ENCODE measurements around the gene ERBB3.

GRCh38 chr12:56120158-56120846 lies 40.3 kb downstream of the ERBB3 start:
- no peak for TF ChIP-seq EZH2phosphoT487 (IDR thresholded peaks at IDR 0.05; ENCODE audit: low read length)
- TF ChIP-seq CTCF (IDR thresholded peaks at IDR 0.05; ENCODE audit: low read length), result no peak
- TF ChIP-seq EZH2 (optimal IDR thresholded peaks at IDR 0.05; ENCODE audit: low read depth, low read length), result no peak

Data from MM.1S (cell line).